Measurements from ENCODE around the gene MYZAP.

The MYZAP gene

GRCh38 chr15:57675481-57676181, 83.9 kb downstream of the MYZAP start:
- DNase-seq (ENCODE audit: low read depth) = no peak
- TF ChIP-seq CTCF (IDR thresholded peaks at IDR 0.05; ENCODE audit: insufficient read depth, low read depth, low read length, missing control alignments) = no peak
- no peak overlapping the region for H3K4me3 ChIP-seq (ENCODE audit: low read depth, low read length)

- DNase-seq (ENCODE audit: low read depth) = no peak
- no peak overlapping the region for H3K4me3 ChIP-seq (ENCODE audit: low read depth, low read length)
- no peak for TF ChIP-seq CTCF (IDR thresholded peaks at IDR 0.05; ENCODE audit: insufficient read depth, low read depth, low read length, missing control alignments)
These were observed 84.9 kb downstream of the MYZAP start for GRCh38 chr15:57676585-57676984.

GRCh38 chr15:57677204-57677603, 85.5 kb downstream of the MYZAP start:
- H3K4me3 ChIP-seq (ENCODE audit: low read depth, low read length) = no peak overlapping the region
- DNase-seq (ENCODE audit: low read depth) = no peak
- no peak for TF ChIP-seq CTCF (IDR thresholded peaks at IDR 0.05; ENCODE audit: insufficient read depth, low read depth, low read length, missing control alignments)

GRCh38 chr15:57680021-57680420, 88.3 kb downstream of the MYZAP start:
- DNase-seq (ENCODE audit: low read depth) = no peak
- no peak overlapping the region for H3K4me3 ChIP-seq (ENCODE audit: low read depth, low read length)
- no peak for TF ChIP-seq CTCF (IDR thresholded peaks at IDR 0.05; ENCODE audit: insufficient read depth, low read depth, low read length, missing control alignments)

GRCh38 chr15:57681011-57681410, 89.3 kb downstream of the MYZAP start:
- H3K4me3 ChIP-seq (ENCODE audit: low read depth, low read length) = no peak overlapping the region
- no peak for DNase-seq (ENCODE audit: low read depth)
- no peak for TF ChIP-seq CTCF (IDR thresholded peaks at IDR 0.05; ENCODE audit: insufficient read depth, low read depth, low read length, missing control alignments)

GRCh38 chr15:57683481-57683880, 91.8 kb downstream of the MYZAP start:
- no peak for TF ChIP-seq CTCF (IDR thresholded peaks at IDR 0.05; ENCODE audit: insufficient read depth, low read depth, low read length, missing control alignments)
- DNase-seq (ENCODE audit: low read depth) = no peak
- H3K4me3 ChIP-seq (ENCODE audit: low read depth, low read length) = no peak overlapping the region

Data from GM12865 (cell line).